Naive thymus-derived CD4-positive, alpha-beta T cell (primary cell): ENCODE data around the gene ZBBX. TPM values are rescaled to one million over a fixed set of nuclear protein-coding genes. Genes with fewer than 3 reads are reported as not detected.
"Not testable (repeated sequence)": the region's sequence is repeated elsewhere in the genome, so short reads cannot be mapped to it uniquely, and the experiment has no call there.

Source experiments
- ATAC-seq: fragments of 150-1000 bp; cut with Tn5 transposase; 2 replicates; pipeline ENCODE4 v1.10.0; 2021; ENCODE audit warnings: mild to moderate bottlenecking, moderate library complexity
- CTCF ChIA-PET: fragments of 350-600 bp; sonication (Branson Sonifier 250); formaldehyde crosslinking; loops from one replicate; lab custom pipeline; 2021; ENCODE audit warnings: antibody characterized with exemption; lab: Charles Lee
- POLR2A ChIA-PET: fragments of 350-600 bp; sonication (Branson Sonifier 250); formaldehyde crosslinking; loops from one replicate; lab custom pipeline; 2021; ENCODE audit warnings: antibody characterized with exemption, inconsistent platforms; lab: Charles Lee
- DNase-seq, 9 donors: peaks; one replicate each; pipeline versions ENCODE4 v3.0.0 to v3.0.0-alpha.2; 2020 to 2022; ENCODE audit warnings: mixed read lengths in 1 of 9
- H3K27ac ChIP-seq: one replicate; pipeline ENCODE4 v1.7.0; 2013; ENCODE audit warnings: mild to moderate bottlenecking, low read depth, low read length, moderate library complexity
- H3K27me3 ChIP-seq, 2 donors: one replicate each; pipeline ENCODE4 v1.7.0; 2013; ENCODE audit warnings: low read length in 2 of 2, mild to moderate bottlenecking in 2 of 2, moderate library complexity in 2 of 2; ENCODE audit not compliant: control insufficient read depth in 2 of 2, insufficient read depth in 2 of 2
- H3K36me3 ChIP-seq, 3 experiments: 1 replicate in 2 of 3; 2 replicates in 1 of 3; pipeline ENCODE4 v1.7.0; 2013; ENCODE audit warnings: low read length in 3 of 3, mild to moderate bottlenecking in 3 of 3, moderate library complexity in 1 of 3; ENCODE audit not compliant: insufficient read depth in 3 of 3, control insufficient read depth in 2 of 3
- H3K4me1 ChIP-seq, 2 donors: one replicate each; pipeline ENCODE4 v1.7.0; 2013; ENCODE audit warnings: low read length in 2 of 2, mild to moderate bottlenecking in 2 of 2, moderate library complexity in 1 of 2; ENCODE audit not compliant: control insufficient read depth in 2 of 2, insufficient read depth in 2 of 2
- H3K4me3 ChIP-seq: 2 replicates; pipeline ENCODE4 v1.7.0; 2013; ENCODE audit warnings: mild to moderate bottlenecking, low read length
- H3K9me3 ChIP-seq, 3 experiments: 1 replicate in 2 of 3; 2 replicates in 1 of 3; pipeline ENCODE4 v1.7.0; 2013; ENCODE audit warnings: low read length in 3 of 3; ENCODE audit not compliant: control insufficient read depth in 2 of 3
- H3K27ac Mint-ChIP-seq, 9 donors: one replicate each; pipeline ENCODE4 v1.8.0; 2020 to 2022; ENCODE audit warnings: mixed read lengths in 9 of 9, mild to moderate bottlenecking in 8 of 9, moderate library complexity in 5 of 9, inconsistent platforms in 2 of 9
- H3K27me3 Mint-ChIP-seq, 5 donors: one replicate each; pipeline ENCODE4 v1.8.0; 2021 to 2022; ENCODE audit warnings: mixed read lengths in 5 of 5, mild to moderate bottlenecking in 1 of 5
- H3K36me3 Mint-ChIP-seq, 5 donors: one replicate each; pipeline ENCODE4 v1.8.0; 2020 to 2022; ENCODE audit warnings: mixed read lengths in 5 of 5, mild to moderate bottlenecking in 3 of 5, inconsistent platforms in 1 of 5
- H3K4me1 Mint-ChIP-seq, 7 donors: one replicate each; pipeline ENCODE4 v1.8.0; 2020 to 2022; ENCODE audit warnings: mixed read lengths in 7 of 7, mild to moderate bottlenecking in 3 of 7, inconsistent platforms in 1 of 7
- H3K4me3 Mint-ChIP-seq, 10 donors: one replicate each; pipeline ENCODE4 v1.8.0; 2020 to 2022; ENCODE audit warnings: mild to moderate bottlenecking in 10 of 10, mixed read lengths in 10 of 10, moderate library complexity in 6 of 10, inconsistent platforms in 2 of 10
- H3K9me3 Mint-ChIP-seq, 11 donors: one replicate each; pipeline ENCODE4 v1.8.0; 2020 to 2022; ENCODE audit warnings: mixed read lengths in 11 of 11, mild to moderate bottlenecking in 4 of 11, inconsistent platforms in 1 of 11, moderate library complexity in 1 of 11
- intact Hi-C, 2 donors: fragments of 100-400 bp; cut with micrococcal nuclease; formaldehyde crosslinking; loops; one replicate each; pipeline ENCODE4 v1.15.1; 2023
- polyA plus RNA-seq, 2 donors: library from polyadenylated mRNA; unstranded; fragments of 300-500 nt; fragmentation: Illumina TruSeq; gene quantifications; one replicate each; pipeline ENCODE4 v1.2.3, GENCODE V29; 2021
- total RNA-seq, 6 experiments: library from RNA in 5 of 6; stranded (reverse) in 5 of 6; gene quantifications; 1 replicate in 5 of 6; 2 replicates in 1 of 6; pipeline ENCODE4 v1.2.3 and lab custom pipeline; 2021 to 2026

ZBBX gene, protein sequence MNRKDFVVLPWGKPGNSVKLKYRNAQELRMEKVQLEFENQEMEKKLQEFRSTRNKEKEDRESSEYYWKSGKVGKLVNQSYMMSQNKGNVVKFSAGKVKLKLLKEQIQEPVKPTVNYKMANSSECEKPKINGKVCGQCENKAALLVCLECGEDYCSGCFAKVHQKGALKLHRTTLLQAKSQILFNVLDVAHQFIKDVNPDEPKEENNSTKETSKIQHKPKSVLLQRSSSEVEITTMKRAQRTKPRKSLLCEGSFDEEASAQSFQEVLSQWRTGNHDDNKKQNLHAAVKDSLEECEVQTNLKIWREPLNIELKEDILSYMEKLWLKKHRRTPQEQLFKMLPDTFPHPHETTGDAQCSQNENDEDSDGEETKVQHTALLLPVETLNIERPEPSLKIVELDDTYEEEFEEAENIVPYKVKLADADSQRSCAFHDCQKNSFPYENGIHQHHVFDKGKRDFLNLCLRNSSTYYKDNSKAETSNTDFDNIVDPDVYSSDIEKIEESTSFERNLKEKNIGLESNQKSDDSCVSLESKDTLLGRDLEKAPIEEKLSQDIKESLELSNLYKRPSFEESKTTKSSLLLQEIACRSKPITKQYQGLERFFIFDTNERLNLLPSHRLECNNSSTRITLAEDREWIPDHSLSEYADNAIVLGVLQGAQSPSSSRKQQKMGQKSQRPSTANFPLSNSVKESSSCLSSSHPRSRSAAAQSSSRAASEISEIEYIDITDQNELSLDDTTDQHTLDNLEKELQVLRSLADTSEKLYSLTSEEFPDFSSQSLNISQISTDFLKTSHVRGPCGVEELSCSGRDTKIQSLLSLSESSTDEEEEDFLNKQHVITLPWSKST
- total RNA-seq (not detected), polyA plus RNA-seq (not detected), total RNA-seq (lab: John Stamatoyannopoulos, UW) (not detected)

DNA sequence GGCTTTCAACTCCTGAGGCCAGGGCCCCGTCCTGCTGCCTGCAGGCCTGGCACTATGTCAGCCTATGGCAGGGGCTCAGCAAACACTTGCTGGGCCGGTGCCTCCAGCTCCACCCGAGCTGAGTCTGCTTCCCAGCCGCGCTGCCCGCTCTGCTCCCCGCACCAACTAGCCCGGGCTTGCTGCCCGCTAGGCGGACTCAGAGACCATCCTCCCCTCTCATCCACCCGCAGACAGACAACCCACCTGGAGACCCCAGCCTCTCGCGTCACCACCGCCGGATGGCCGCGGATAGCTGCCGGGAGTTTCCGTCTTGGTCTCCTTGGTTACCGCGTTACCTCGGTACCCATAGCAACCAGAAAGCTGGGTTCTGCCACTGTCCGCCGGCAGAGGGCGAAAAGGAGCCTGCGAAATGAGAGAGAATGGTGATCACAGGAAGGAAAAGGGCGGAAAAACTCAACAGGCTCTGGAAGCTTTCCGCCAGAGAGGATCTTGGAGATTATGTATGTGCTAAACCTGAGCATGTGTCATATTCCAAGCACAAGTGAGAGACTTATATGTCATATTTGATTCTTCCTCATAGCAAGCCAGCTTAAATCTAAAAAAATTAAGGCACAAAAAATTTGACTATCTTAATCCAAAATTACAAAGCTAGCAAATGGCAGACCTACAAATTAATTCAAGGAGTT is at the start of gene ZBBX:
ZBBX (minus strand) TSS at position 294 of the 686 bp plus-strand sequence. CDS start 7,396 bp downstream, outside the sequence.
- POLR2A ChIA-PET, result no interaction called here

DNA sequence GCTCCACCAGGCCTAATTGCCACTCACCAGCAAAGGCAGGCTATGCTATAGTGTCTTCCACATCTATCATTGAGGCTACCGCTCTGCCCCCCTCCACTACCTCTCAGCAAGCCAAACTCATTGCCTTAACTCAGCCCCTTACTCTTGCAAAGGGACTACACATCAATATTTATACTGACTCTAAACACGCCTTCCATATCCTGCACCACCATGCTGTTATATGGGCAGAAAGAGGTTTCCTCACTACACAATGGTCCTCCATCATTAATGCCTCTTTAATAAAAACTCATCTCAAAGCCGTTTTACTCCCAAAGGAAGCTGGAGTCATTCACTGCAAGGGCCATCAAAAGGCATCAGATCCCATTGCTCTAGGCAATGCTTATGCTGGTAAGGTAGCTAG is 46.9 kb upstream of the ZBBX start:
- H3K9me3 ChIP-seq, H3K4me3 ChIP-seq, POLR2A ChIA-PET, H3K36me3 Mint-ChIP-seq, H3K27me3 ChIP-seq, CTCF ChIA-PET, DNase-seq, ATAC-seq, H3K36me3 ChIP-seq, H3K4me1 Mint-ChIP-seq, intact Hi-C loops, H3K4me1 ChIP-seq, H3K9me3 Mint-ChIP-seq, H3K4me3 Mint-ChIP-seq, H3K27ac Mint-ChIP-seq, H3K27ac ChIP-seq: not testable (repeated sequence)
- peaks cover 0 to 18% (median 6%) of the 10 kb centered on the region in 5 donors for H3K27me3 Mint-ChIP-seq

More for the DNA sequence above, at the start of gene ZBBX:
- CTCF ChIA-PET, result interaction anchor here (0.8 to 2.3 kb wide), 6 partner anchors 16 to 507 kb away, joined by 3 to 11 read pairs (median 4); no protein-coding TSS in a partner anchor
- peak within 1 kb of the TSS; percentile 71 to 91 (median 85) for H3K4me3 Mint-ChIP-seq
- Histone ChIP-seq H3K4me3 (peak within 1 kb of the TSS; percentile 49), H3K9me3 (no peaks in the 10 kb centered on the region), H3K27me3 (no peaks in the 10 kb centered on the region), H3K4me1 (peaks cover 0 to 3% of the 10 kb centered on the region in 2 donors), H3K27ac (no peak within 1 kb of the TSS), H3K36me3 (no peaks in the 10 kb centered on the region)
- peak; percentile 75 to 87 (median 83) for DNase-seq
- H3K9me3 Mint-ChIP-seq, result no peaks in the 10 kb centered on the region
- H3K27me3 Mint-ChIP-seq, result peaks cover 0 to 15% (median 6%) of the 10 kb centered on the region in 5 donors
- no peaks in the 10 kb centered on the region for H3K36me3 Mint-ChIP-seq
- H3K27ac Mint-ChIP-seq, result peak within 1 kb of the TSS; percentile 58 to 92 (median 77)
- peak; percentile 95 for ATAC-seq
- intact Hi-C loops, result loop anchor here (1.0 kb wide), 5 partner anchors 304 to 502 kb away; partner anchors contain the start of genes PDCD10 (in 1 of the 2) and SERPINI1 (in 1 of the 2)
- peaks cover 5 to 14% (median 7%) of the 10 kb centered on the region in 7 donors for H3K4me1 Mint-ChIP-seq

DNA sequence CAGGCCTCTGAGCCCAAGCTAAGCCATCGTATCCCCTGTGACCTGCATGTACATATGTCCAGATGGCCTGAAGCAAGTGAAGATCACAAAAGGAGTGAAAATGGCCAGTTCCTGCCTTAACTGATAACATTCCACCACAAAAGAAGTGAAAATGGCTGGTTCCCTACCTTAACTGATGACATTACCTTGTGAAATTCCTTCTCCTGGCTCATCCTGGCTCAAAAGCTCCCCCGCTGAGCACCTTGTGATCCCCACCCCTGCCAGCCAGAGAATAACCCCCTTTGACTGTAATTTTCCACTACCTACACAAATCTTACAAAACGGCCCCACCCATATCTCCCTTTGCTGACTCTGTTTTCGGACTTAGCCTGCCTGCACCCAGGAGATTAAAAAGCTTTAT is 42.3 kb upstream of the ZBBX start:
- H3K27ac Mint-ChIP-seq, H3K27ac ChIP-seq, DNase-seq, H3K4me3 Mint-ChIP-seq, H3K4me1 ChIP-seq, CTCF ChIA-PET, H3K36me3 ChIP-seq, H3K4me1 Mint-ChIP-seq, intact Hi-C loops, H3K4me3 ChIP-seq, H3K9me3 Mint-ChIP-seq, H3K36me3 Mint-ChIP-seq, POLR2A ChIA-PET, H3K9me3 ChIP-seq, H3K27me3 ChIP-seq, ATAC-seq: not testable (repeated sequence)
- H3K27me3 Mint-ChIP-seq, result peaks cover 0 to 13% (median 6%) of the 10 kb centered on the region in 5 donors

DNA sequence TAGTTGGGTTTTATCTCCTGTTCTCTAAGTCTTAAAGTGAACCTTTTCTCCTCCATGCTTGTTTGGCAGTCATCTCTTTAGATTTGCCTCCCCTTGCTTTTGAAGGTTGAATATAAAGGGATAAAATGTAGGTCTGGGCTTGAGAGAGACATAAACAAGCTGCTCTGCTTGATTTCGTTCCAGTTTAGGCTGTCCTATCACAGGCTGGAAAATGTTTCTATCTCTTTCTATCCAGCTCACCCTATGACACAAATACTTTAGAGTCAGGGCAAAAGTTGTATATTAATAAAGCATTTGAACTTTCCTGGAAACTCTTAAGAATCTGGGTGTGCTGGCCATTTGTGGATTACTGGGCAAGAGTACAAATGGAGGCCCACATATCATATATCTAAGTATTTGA is 29.5 kb upstream of the ZBBX start:
- no peak overlapping the region for H3K4me3 Mint-ChIP-seq
- ATAC-seq (no peak), DNase-seq (no peak)
- H3K4me1 ChIP-seq, result no peaks in the 10 kb centered on the region
- ChIA-PET CTCF (no interaction called here), POLR2A (no interaction called here)
- H3K27me3 ChIP-seq, result no peaks in the 10 kb centered on the region
- intact Hi-C loops, result no loop called here
- no peaks in the 10 kb centered on the region for H3K9me3 ChIP-seq
- H3K36me3 ChIP-seq, result no peaks in the 10 kb centered on the region
- H3K4me1 Mint-ChIP-seq, result no peaks in the 10 kb centered on the region
- H3K27ac ChIP-seq, result no peak overlapping the region
- no peaks in the 10 kb centered on the region for H3K9me3 Mint-ChIP-seq
- no peak overlapping the region for H3K4me3 ChIP-seq
- no peak overlapping the region for H3K27ac Mint-ChIP-seq
- H3K27me3 Mint-ChIP-seq, result peaks cover 0 to 5% (median 0%) of the 10 kb centered on the region in 5 donors
- H3K36me3 Mint-ChIP-seq, result no peaks in the 10 kb centered on the region

DNA sequence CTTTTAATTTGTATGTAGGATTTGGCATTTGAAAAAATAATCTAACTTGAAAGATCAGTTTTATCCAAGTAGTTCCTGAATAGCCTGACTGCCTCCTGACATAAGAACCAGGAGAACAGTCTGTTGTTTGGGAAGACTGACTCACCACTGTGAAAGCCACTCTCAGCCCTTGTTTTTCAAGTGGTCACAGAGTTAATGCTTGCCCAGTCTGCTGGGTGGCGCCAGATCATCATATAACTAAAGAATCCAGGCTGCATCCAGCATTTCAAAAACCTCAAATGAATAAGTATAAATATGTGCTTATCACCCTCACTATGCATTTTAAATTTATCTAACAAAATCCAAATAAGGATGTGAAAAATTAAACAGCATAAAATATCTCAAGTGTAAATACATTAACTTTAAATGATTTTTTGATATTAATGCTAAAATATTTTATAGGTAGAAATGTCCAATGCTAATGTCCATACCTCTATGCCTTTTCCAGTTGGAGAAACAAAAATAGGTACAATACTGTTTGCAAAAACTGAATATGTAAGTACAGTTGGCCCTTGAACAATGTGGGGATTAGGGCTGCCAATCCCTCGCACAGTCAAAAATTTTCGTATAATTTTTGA is 26.9 kb upstream of the ZBBX start:
- Mint-ChIP-seq H3K4me3 (no peak overlapping the region), H3K27me3 (peaks cover 0 to 3% (median 0%) of the 10 kb centered on the region in 5 donors), H3K36me3 (no peaks in the 10 kb centered on the region), H3K4me1 (no peaks in the 10 kb centered on the region), H3K9me3 (no peaks in the 10 kb centered on the region), H3K27ac (no peak overlapping the region)
- no peaks in the 10 kb centered on the region for H3K36me3 ChIP-seq
- no peak overlapping the region for H3K4me3 ChIP-seq
- no peaks in the 10 kb centered on the region for H3K27me3 ChIP-seq
- no peaks in the 10 kb centered on the region for H3K4me1 ChIP-seq
- intact Hi-C loops, result loop anchor here in 1 of 2 donors (1.0 kb wide), 1 partner anchor 475 kb away; no protein-coding TSS in a partner anchor
- ChIA-PET POLR2A (no interaction called here), CTCF (no interaction called here)
- no peak overlapping the region for H3K27ac ChIP-seq
- ATAC-seq (no peak), DNase-seq (no peak)
- no peaks in the 10 kb centered on the region for H3K9me3 ChIP-seq

DNA sequence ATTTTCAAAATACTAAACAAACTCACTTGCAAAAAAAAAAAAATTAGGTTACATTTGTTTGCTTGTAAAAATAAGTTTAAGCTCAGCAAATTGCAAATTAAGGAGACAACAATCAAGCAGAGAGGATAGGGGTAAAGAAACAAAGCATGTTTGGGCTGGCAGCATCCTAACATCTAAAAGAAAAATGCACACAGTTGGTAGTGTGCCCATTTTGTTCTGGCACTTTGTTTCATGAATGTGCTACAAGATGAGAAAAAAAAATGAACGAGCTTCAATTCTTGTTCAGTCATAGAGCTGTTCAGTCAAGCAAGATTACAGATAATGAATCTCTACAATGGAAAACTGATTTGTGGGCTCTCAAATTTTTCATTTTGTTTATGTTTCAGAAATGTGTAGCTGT is 17.7 kb upstream of the ZBBX start:
- peaks cover 0 to 40% (median 31%) of the 10 kb centered on the region in 5 donors for H3K27me3 Mint-ChIP-seq
- H3K27ac Mint-ChIP-seq, result no peak overlapping the region
- Histone ChIP-seq H3K27me3 (no peaks in the 10 kb centered on the region), H3K4me1 (no peaks in the 10 kb centered on the region), H3K9me3 (no peaks in the 10 kb centered on the region), H3K36me3 (no peaks in the 10 kb centered on the region), H3K27ac (no peak overlapping the region), H3K4me3 (no peak overlapping the region)
- intact Hi-C loops, result no loop called here
- ATAC-seq (no peak), DNase-seq (no peak)
- CTCF ChIA-PET, result no interaction called here
- H3K36me3 Mint-ChIP-seq, result no peaks in the 10 kb centered on the region
- no peaks in the 10 kb centered on the region for H3K4me1 Mint-ChIP-seq
- POLR2A ChIA-PET, result no interaction called here
- H3K9me3 Mint-ChIP-seq, result peaks cover 0 to 1% (median 0%) of the 10 kb centered on the region in 11 donors
- H3K4me3 Mint-ChIP-seq, result no peak overlapping the region
